OCI-LY1 (cell line): ENCODE measurements around the gene SLC38A6.

Experiments
- H2AFZ ChIP-seq: fragments of 200-600 bp; sonication (generic), shearing (Covaris generic); 2 replicates; pipeline ENCODE4 v1.6.0; 2014; ENCODE audit warnings: antibody characterized with exemption, mild to moderate bottlenecking, low read length
- H3F3A ChIP-seq: fragments of 200-600 bp; sonication (generic), shearing (Covaris generic); 2 replicates; pipeline ENCODE4 v1.6.0; 2014; ENCODE audit warnings: mild to moderate bottlenecking, antibody characterized with exemption, low read length, moderate library complexity; ENCODE audit not compliant: insufficient read depth
- H3K27ac ChIP-seq: fragments of 200-600 bp; sonication (generic); 2 replicates; pipeline ENCODE4 v1.5.1; 2014; ENCODE audit warnings: low read length, mixed run types, mild to moderate bottlenecking, low read depth; ENCODE audit not compliant: poor library complexity, severe bottlenecking
- H3K27me3 ChIP-seq: fragments of 200-600 bp; sonication (generic); 2 replicates; pipeline ENCODE4 v1.6.0; 2014; ENCODE audit warnings: antibody characterized with exemption, mild to moderate bottlenecking, low read length, moderate library complexity; ENCODE audit not compliant: insufficient read depth
- H3K36me3 ChIP-seq: fragments of 200-600 bp; sonication (generic); 2 replicates; pipeline ENCODE4 v1.6.1; 2014; ENCODE audit warnings: mild to moderate bottlenecking, antibody characterized with exemption, low read length, moderate library complexity, mixed read lengths; ENCODE audit not compliant: insufficient read depth
- H3K4me1 ChIP-seq: fragments of 200-600 bp; sonication (generic); 2 replicates; pipeline ENCODE4 v1.5.1; 2014; ENCODE audit warnings: mild to moderate bottlenecking, low read length, moderate library complexity; ENCODE audit not compliant: insufficient read depth, severe bottlenecking
- H3K4me2 ChIP-seq: fragments of 200-600 bp; sonication (generic), shearing (Covaris generic); 2 replicates; pipeline ENCODE4 v1.6.1; 2014; ENCODE audit warnings: low read length
- H3K4me3 ChIP-seq: fragments of 200-600 bp; sonication (generic); 2 replicates; pipeline ENCODE4 v1.5.1; 2014; ENCODE audit warnings: low read length, low read depth, mild to moderate bottlenecking, mixed read lengths; ENCODE audit not compliant: poor library complexity, severe bottlenecking
- H3K79me2 ChIP-seq: fragments of 200-600 bp; shearing (Covaris generic); 2 replicates; pipeline ENCODE4 v1.6.1; 2016; ENCODE audit warnings: mixed run types, low read length, mixed read lengths; ENCODE audit not compliant: insufficient read depth
- H3K9ac ChIP-seq: fragments of 200-600 bp; sonication (generic), shearing (Covaris generic); 2 replicates; pipeline ENCODE4 v1.6.1; 2014; ENCODE audit warnings: mild to moderate bottlenecking, low read length, mixed read lengths
- H3K9me2 ChIP-seq: fragments of 200-600 bp; sonication (generic), shearing (Covaris generic); 2 replicates; pipeline ENCODE4 v1.6.1; 2014; ENCODE audit warnings: low read depth, mild to moderate bottlenecking, low read length, mixed read lengths
- H3K9me3 ChIP-seq: fragments of 200-600 bp; shearing (Covaris generic); 2 replicates; pipeline ENCODE4 v1.6.1; 2014; ENCODE audit warnings: low read length, mixed read lengths
- H4K20me1 ChIP-seq: fragments of 200-600 bp; sonication (generic), shearing (Covaris generic); 2 replicates; pipeline ENCODE4 v1.6.0; 2016; ENCODE audit warnings: mild to moderate bottlenecking, low read length; ENCODE audit not compliant: insufficient read depth
- CTCF ChIP-seq: fragments of 200-600 bp; sonication (generic), shearing (Covaris generic); IDR thresholded peaks from 2 replicates; pipeline ENCODE4 v1.5.1; 2017; ENCODE audit warnings: mild to moderate bottlenecking, antibody characterized with exemption, low read length, moderate library complexity, mixed read lengths
- EZH2 ChIP-seq: fragments of 200-600 bp; sonication (generic), shearing (Covaris generic); IDR thresholded peaks from 2 replicates; pipeline ENCODE4 v1.8.0; 2017; ENCODE audit warnings: borderline replicate concordance, mixed run types, mild to moderate bottlenecking, antibody characterized with exemption, low read length, moderate library complexity, mixed read lengths

Gene SLC38A6

GRCh38 chr14:60980811-60981632, at the start of gene SLC38A6, which contains the start of gene TRMT5:
SLC38A6 (plus strand) TSS chr14:60981245; CDS start chr14:60981278, 33 bp downstream.
TRMT5 (minus strand) TSS chr14:60981079; CDS start chr14:60980973, 106 bp downstream.
- Histone ChIP-seq H3K4me3 (peak within 1 kb of the TSS; percentile 86), H3K27ac (peak within 1 kb of the TSS; percentile 38), H3F3A (no peaks in the 10 kb centered on the region), H3K9me2 (no peaks in the 10 kb centered on the region), H3K9ac (peak within 1 kb of the TSS; percentile 81), H3K79me2 (0 out of 2 replicates have a peak, but pooled peaks cover 4% of the 10 kb centered on the region), H3K4me2 (peak within 1 kb of the TSS; percentile 87), H2AFZ (peak within 1 kb of the TSS; percentile 60), H3K9me3 (no peaks in the 10 kb centered on the region), H4K20me1 (no peaks in the 10 kb centered on the region), H3K27me3 (no peaks in the 10 kb centered on the region), H3K36me3 (peaks cover 35% of the 10 kb centered on the region; the same call in 1 of the 2 replicates), H3K4me1 (peaks cover 67% of the 10 kb centered on the region)
- no peak for TF ChIP-seq EZH2
- no peak for TF ChIP-seq CTCF

- TF ChIP-seq CTCF (no peak), EZH2 (no peak)
- Histone ChIP-seq H4K20me1 (no peaks in the 10 kb centered on the region), H3K9ac (no peak overlapping the region), H3K9me3 (no peaks in the 10 kb centered on the region), H3K4me2 (no peak overlapping the region), H3F3A (no peaks in the 10 kb centered on the region), H3K4me3 (no peak overlapping the region), H3K79me2 (no peaks in the 10 kb centered on the region), H3K9me2 (no peaks in the 10 kb centered on the region), H3K4me1 (no peaks in the 10 kb centered on the region), H3K27ac (no peak overlapping the region), H3K36me3 (no peaks in the 10 kb centered on the region), H2AFZ (no peak overlapping the region), H3K27me3 (no peaks in the 10 kb centered on the region)
Observed at GRCh38 chr14:60933920-60934655, 47.0 kb upstream of the SLC38A6 start.

- H3K4me1 ChIP-seq, result no peaks in the 10 kb centered on the region
- no peaks in the 10 kb centered on the region for H3K9me3 ChIP-seq
- H3K27ac ChIP-seq, result no peak overlapping the region
- H4K20me1 ChIP-seq, result no peaks in the 10 kb centered on the region
- no peak overlapping the region for H2AFZ ChIP-seq
- no peaks in the 10 kb centered on the region for H3K79me2 ChIP-seq
- no peaks in the 10 kb centered on the region for H3F3A ChIP-seq
- no peak overlapping the region for H3K4me2 ChIP-seq
- no peak overlapping the region for H3K9ac ChIP-seq
- H3K9me2 ChIP-seq, result no peaks in the 10 kb centered on the region
- no peak for TF ChIP-seq EZH2
- no peak for TF ChIP-seq CTCF
- no peak overlapping the region for H3K4me3 ChIP-seq
- H3K36me3 ChIP-seq, result no peaks in the 10 kb centered on the region
- no peaks in the 10 kb centered on the region for H3K27me3 ChIP-seq
Observed at GRCh38 chr14:60935319-60935718, 45.7 kb upstream of the SLC38A6 start.
